ENCODE results near the gene RBAK.
"Not testable (repeated sequence)": the region's sequence is repeated elsewhere in the genome, so short reads cannot be mapped to it uniquely, and the experiment has no call there.

DNA sequence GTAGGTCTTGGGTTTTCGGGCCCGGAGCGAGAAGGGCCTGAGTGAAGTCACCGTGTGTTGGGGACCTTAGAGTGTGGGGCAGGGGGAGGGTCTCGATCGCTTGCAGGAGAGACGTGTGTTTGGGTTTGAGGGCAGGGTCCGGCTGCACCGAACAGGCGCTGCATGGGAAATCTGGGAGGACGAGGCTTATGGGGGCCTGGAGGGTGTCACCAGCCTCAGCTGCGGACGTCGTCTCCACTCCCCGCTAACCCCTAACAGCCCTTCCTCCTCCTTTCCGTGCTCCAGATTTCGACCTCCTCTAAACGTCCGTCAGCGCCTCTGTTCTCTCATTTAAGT, 705 bp downstream of the RBAK start:
- TF ChIP-seq, protein P1, sequence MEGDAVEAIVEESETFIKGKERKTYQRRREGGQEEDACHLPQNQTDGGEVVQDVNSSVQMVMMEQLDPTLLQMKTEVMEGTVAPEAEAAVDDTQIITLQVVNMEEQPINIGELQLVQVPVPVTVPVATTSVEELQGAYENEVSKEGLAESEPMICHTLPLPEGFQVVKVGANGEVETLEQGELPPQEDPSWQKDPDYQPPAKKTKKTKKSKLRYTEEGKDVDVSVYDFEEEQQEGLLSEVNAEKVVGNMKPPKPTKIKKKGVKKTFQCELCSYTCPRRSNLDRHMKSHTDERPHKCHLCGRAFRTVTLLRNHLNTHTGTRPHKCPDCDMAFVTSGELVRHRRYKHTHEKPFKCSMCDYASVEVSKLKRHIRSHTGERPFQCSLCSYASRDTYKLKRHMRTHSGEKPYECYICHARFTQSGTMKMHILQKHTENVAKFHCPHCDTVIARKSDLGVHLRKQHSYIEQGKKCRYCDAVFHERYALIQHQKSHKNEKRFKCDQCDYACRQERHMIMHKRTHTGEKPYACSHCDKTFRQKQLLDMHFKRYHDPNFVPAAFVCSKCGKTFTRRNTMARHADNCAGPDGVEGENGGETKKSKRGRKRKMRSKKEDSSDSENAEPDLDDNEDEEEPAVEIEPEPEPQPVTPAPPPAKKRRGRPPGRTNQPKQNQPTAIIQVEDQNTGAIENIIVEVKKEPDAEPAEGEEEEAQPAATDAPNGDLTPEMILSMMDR (IDR thresholded peaks at IDR 0.05) = not testable (repeated sequence)
- not testable (repeated sequence) for TF ChIP-seq POLR2A (IDR thresholded peaks at IDR 0.05)
